HG03039 (cell line): ENCODE measurements around the gene MAF.

Source experiments
- ATAC-seq: cut with Tn5 transposase; IDR thresholded peaks from one replicate; pipeline ENCODE4 v1.9.1; 2021; ENCODE audit warnings: mild to moderate bottlenecking, moderate library complexity; ENCODE audit not compliant: unreplicated experiment

The MAF gene

GRCh38 chr16:79593074-79593531 is 7.4 kb downstream of the MAF start:
- no peak for ATAC-seq

- no peak for ATAC-seq
Measured at GRCh38 chr16:79592186-79592585, 8.4 kb downstream of the MAF start.

GRCh38 chr16:79589601-79590102 is 10.9 kb downstream of the MAF start:
- ATAC-seq, result no peak

- ATAC-seq, result no peak
Measured at GRCh38 chr16:79587897-79588296, 12.6 kb downstream of the MAF start.

- ATAC-seq, result no peak
Measured at GRCh38 chr16:79587296-79587695, 13.2 kb downstream of the MAF start.

- ATAC-seq, result no peak
Measured at GRCh38 chr16:79582789-79583188, 17.7 kb downstream of the MAF start.

GRCh38 chr16:79580453-79581191 is 19.9 kb downstream of the MAF start:
- ATAC-seq, result no peak

- no peak for ATAC-seq
Measured at GRCh38 chr16:79576602-79577001, 23.9 kb downstream of the MAF start.

- ATAC-seq, result no peak
Measured at GRCh38 chr16:79573884-79574283, 26.7 kb downstream of the MAF start.

- ATAC-seq, result no peak
Measured at GRCh38 chr16:79573071-79573470, 27.5 kb downstream of the MAF start.

GRCh38 chr16:79571903-79572535 is 28.5 kb downstream of the MAF start:
- no peak for ATAC-seq

GRCh38 chr16:79571065-79571902 is 29.3 kb downstream of the MAF start:
- ATAC-seq, result no peak

- ATAC-seq, result no peak
Measured at GRCh38 chr16:79564671-79565107, 35.8 kb downstream of the MAF start.

- no peak for ATAC-seq
Measured at GRCh38 chr16:79563921-79564320, 36.6 kb downstream of the MAF start.

GRCh38 chr16:79562166-79562823 is 38.2 kb downstream of the MAF start:
- ATAC-seq, result no peak

GRCh38 chr16:79561729-79562128 is 38.8 kb downstream of the MAF start:
- ATAC-seq, result no peak

- no peak for ATAC-seq
Measured at GRCh38 chr16:79560923-79561322, 39.6 kb downstream of the MAF start.

GRCh38 chr16:79560318-79560717 is 40.2 kb downstream of the MAF start:
- no peak for ATAC-seq

GRCh38 chr16:79559532-79559931 is 41.0 kb downstream of the MAF start:
- ATAC-seq, result no peak

- no peak for ATAC-seq
Measured at GRCh38 chr16:79557421-79557820, 43.1 kb downstream of the MAF start.

GRCh38 chr16:79554912-79555311 is 45.6 kb downstream of the MAF start:
- no peak for ATAC-seq
